Measurements from ENCODE around the gene SND1. TPM values are rescaled to one million over a fixed set of nuclear protein-coding genes. Genes with fewer than 3 reads are reported as not detected.

The SND1 gene
- total RNA-seq, 1 experiment from 2014 or later: 139 TPM

DNA sequence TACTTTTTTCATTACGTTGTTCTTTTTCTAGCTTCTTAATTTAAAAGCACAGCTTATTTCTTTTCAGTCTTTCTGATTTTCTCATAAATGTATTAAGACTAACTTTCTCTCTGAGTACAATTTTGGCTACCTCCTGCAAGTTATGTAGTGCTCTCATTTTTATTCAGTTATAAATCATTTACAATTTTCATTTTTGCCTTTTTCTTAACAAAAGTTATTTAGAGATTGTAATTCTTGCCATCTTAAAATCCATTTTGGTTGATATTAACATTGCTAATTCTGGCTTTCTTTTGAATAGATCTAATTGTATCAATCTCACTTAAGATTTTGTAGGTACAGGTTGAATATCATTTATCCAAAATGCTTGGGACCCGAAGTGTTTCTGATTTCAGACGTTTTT is 476.4 kb downstream of the SND1 start:
- no peaks in the 10 kb centered on the region for H3K9me2 ChIP-seq (replicated peaks; ENCODE audit: low read length)
- no peaks in the 10 kb centered on the region for H3K9me3 ChIP-seq (ENCODE audit: low read length)
- H3K4me2 ChIP-seq (ENCODE audit: low read length): no peak overlapping the region
- H3F3A ChIP-seq (ENCODE audit: low read length, unreplicated experiment): no peaks in the 10 kb centered on the region
- H2AFZ ChIP-seq (ENCODE audit: low read length): no peak overlapping the region
- ATAC-seq: no peak
- H3K79me2 ChIP-seq (ENCODE audit: low read length): no peaks in the 10 kb centered on the region
- peaks cover 42% of the 10 kb centered on the region for H3K27me3 ChIP-seq (ENCODE audit: low read length)
- no peak for DNase-seq
- intact Hi-C loops (cut with micrococcal nuclease): no loop called here
- no TSS peak for BruUV-seq (replicated peaks)
- no peaks in the 10 kb centered on the region for H3K36me3 ChIP-seq (ENCODE audit: low read depth, low read length)
- H4K20me1 ChIP-seq (ENCODE audit: low read length): no peaks in the 10 kb centered on the region
- H3K27ac ChIP-seq (ENCODE audit: low read length): no peak overlapping the region
- no peak overlapping the region for H3K9ac ChIP-seq (ENCODE audit: low read length)
- H3K4me3 ChIP-seq (ENCODE audit: low read length): no peak overlapping the region
- CTCF ChIA-PET: no interaction called here
- TF ChIP-seq EZH2phosphoT487 (IDR thresholded peaks at IDR 0.05; ENCODE audit: borderline replicate concordance, low read length) (no peak), EZH2 (IDR thresholded peaks at IDR 0.05; ENCODE audit: low read length, unreplicated experiment) (no peak)
- TF ChIP-seq, protein P1, sequence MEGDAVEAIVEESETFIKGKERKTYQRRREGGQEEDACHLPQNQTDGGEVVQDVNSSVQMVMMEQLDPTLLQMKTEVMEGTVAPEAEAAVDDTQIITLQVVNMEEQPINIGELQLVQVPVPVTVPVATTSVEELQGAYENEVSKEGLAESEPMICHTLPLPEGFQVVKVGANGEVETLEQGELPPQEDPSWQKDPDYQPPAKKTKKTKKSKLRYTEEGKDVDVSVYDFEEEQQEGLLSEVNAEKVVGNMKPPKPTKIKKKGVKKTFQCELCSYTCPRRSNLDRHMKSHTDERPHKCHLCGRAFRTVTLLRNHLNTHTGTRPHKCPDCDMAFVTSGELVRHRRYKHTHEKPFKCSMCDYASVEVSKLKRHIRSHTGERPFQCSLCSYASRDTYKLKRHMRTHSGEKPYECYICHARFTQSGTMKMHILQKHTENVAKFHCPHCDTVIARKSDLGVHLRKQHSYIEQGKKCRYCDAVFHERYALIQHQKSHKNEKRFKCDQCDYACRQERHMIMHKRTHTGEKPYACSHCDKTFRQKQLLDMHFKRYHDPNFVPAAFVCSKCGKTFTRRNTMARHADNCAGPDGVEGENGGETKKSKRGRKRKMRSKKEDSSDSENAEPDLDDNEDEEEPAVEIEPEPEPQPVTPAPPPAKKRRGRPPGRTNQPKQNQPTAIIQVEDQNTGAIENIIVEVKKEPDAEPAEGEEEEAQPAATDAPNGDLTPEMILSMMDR (conservative IDR thresholded peaks at IDR 0.05; ENCODE audit: low read depth, low read length): no peak
- no peaks in the 10 kb centered on the region for H3K4me1 ChIP-seq (ENCODE audit: insufficient read depth, low read length)
- POLR2A ChIA-PET (ENCODE audit: unreplicated experiment): no interaction called here

DNA sequence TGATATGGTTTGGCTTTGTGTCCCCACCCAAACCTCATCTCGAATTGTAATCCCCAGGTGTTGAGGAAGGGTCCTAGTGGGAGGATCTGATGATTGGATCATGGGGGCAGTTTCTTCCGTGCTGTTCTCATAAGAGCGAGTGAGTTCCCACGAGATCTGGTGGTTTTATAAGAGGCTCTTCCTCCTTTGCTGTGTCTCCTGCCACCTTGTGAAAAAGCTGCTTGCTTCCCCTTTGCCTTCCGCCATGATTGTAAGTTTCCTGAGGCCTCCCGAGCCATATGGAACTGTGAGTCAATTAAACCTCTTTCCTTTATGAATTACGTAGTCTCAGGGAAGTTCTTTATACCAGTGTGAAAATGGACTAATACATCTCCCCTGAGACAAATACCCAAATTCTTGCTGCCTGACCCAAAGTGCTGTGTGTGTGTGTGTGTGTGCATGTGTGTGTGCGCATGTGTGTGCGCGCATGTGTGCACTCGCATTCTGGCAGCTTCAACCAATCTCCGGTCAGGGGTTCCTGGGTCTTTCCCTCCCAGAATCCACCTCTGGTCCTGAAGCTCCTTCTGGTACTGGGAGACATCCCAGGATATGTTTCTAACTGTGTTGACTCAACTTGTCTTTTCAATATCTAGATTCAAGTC is 477.4 kb downstream of the SND1 start:
- ChIA-PET POLR2A (ENCODE audit: unreplicated experiment) (no interaction called here), CTCF (no interaction called here)
- ATAC-seq: no peak
- no peak overlapping the region for H3K27ac ChIP-seq (ENCODE audit: low read length)
- BruUV-seq (replicated peaks): no TSS peak
- peaks cover 42% of the 10 kb centered on the region for H3K27me3 ChIP-seq (ENCODE audit: low read length)
- no peaks in the 10 kb centered on the region for H3K79me2 ChIP-seq (ENCODE audit: low read length)
- no peak overlapping the region for H3K4me3 ChIP-seq (ENCODE audit: low read length)
- no peak for DNase-seq
- TF ChIP-seq, protein P1 (conservative IDR thresholded peaks at IDR 0.05; ENCODE audit: low read depth, low read length): no peak
- no peak for TF ChIP-seq EZH2phosphoT487 (IDR thresholded peaks at IDR 0.05; ENCODE audit: borderline replicate concordance, low read length)
- no peaks in the 10 kb centered on the region for H4K20me1 ChIP-seq (ENCODE audit: low read length)
- no peak overlapping the region for H3K4me2 ChIP-seq (ENCODE audit: low read length)
- no peaks in the 10 kb centered on the region for H3K4me1 ChIP-seq (ENCODE audit: insufficient read depth, low read length)
- H3K9me3 ChIP-seq (ENCODE audit: low read length): no peaks in the 10 kb centered on the region
- H3K9ac ChIP-seq (ENCODE audit: low read length): no peak overlapping the region
- H2AFZ ChIP-seq (ENCODE audit: low read length): no peak overlapping the region
- intact Hi-C loops (cut with micrococcal nuclease): no loop called here
- H3K36me3 ChIP-seq (ENCODE audit: low read depth, low read length): no peaks in the 10 kb centered on the region
- H3F3A ChIP-seq (ENCODE audit: low read length, unreplicated experiment): no peaks in the 10 kb centered on the region
- H3K9me2 ChIP-seq (replicated peaks; ENCODE audit: low read length): no peaks in the 10 kb centered on the region

DNA sequence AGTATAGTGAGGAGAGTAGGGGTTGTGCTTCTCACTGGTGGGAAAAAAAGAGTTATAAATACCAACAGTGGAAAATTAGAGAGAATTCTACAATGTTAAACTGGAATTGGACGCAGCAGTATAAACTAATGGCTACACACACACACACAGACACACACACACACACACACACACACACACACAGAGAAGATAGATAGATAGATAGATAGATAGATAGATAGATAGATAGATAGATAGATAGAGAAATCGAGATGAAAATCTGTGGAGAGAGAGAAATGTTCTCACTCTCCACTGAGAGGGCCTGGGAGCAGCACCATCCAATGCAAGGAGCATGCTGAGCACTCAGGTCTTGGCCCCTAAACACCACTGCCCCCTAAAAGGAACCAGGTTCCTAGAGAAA is 479.1 kb downstream of the SND1 start:
- TF ChIP-seq EZH2 (IDR thresholded peaks at IDR 0.05; ENCODE audit: low read length, unreplicated experiment) (no peak), EZH2phosphoT487 (IDR thresholded peaks at IDR 0.05; ENCODE audit: borderline replicate concordance, low read length) (no peak)
- TF ChIP-seq, protein P1 (conservative IDR thresholded peaks at IDR 0.05; ENCODE audit: low read depth, low read length): no peak
- CTCF ChIA-PET: no interaction called here
- Histone ChIP-seq H3K27ac (ENCODE audit: low read length) (no peak overlapping the region), H4K20me1 (ENCODE audit: low read length) (no peaks in the 10 kb centered on the region), H3F3A (ENCODE audit: low read length, unreplicated experiment) (no peaks in the 10 kb centered on the region), H3K4me1 (ENCODE audit: insufficient read depth, low read length) (peaks cover 6% of the 10 kb centered on the region), H3K79me2 (ENCODE audit: low read length) (no peaks in the 10 kb centered on the region), H3K36me3 (ENCODE audit: low read depth, low read length) (no peaks in the 10 kb centered on the region), H3K4me2 (ENCODE audit: low read length) (no peak overlapping the region), H2AFZ (ENCODE audit: low read length) (no peak overlapping the region), H3K4me3 (ENCODE audit: low read length) (no peak overlapping the region), H3K27me3 (ENCODE audit: low read length) (peaks cover 42% of the 10 kb centered on the region), H3K9me3 (ENCODE audit: low read length) (no peaks in the 10 kb centered on the region), H3K9me2 (replicated peaks; ENCODE audit: low read length) (no peaks in the 10 kb centered on the region), H3K9ac (ENCODE audit: low read length) (no peak overlapping the region)
- ATAC-seq: no peak
- intact Hi-C loops (cut with micrococcal nuclease): no loop called here
- POLR2A ChIA-PET (ENCODE audit: unreplicated experiment): no interaction called here
- BruUV-seq (replicated peaks): no TSS peak
- no peak for DNase-seq

Measured in PC-3 (cell line).